BJ (cell line): ENCODE measurements around the gene TBX15. TPM values are rescaled to one million over a fixed set of nuclear protein-coding genes. Genes with fewer than 3 reads are reported as not detected.

ENCODE experiments used
- CTCF ChIA-PET: fragments of 350-600 bp; formaldehyde crosslinking; extraction: SDS; loops from one replicate; lab custom pipeline; 2021; ENCODE audit warnings: antibody characterized with exemption, inconsistent platforms; lab: Yijun Ruan, JAX
- POLR2A ChIA-PET: fragments of 300-600 bp; sonication (Branson Sonifier 250); formaldehyde crosslinking; extraction: SDS; loops from one replicate; lab custom pipeline; 2021; ENCODE audit warnings: antibody characterized with exemption; lab: Charles Lee
- DNase-seq: peaks from one replicate; pipeline ENCODE4 v3.0.0-alpha.2; 2011; ENCODE audit warnings: low read depth
- H3K27me3 ChIP-seq: 2 replicates; pipeline ENCODE4 v1.6.0; 2011; ENCODE audit warnings: low read length; ENCODE audit not compliant: control insufficient read depth, insufficient read depth
- H3K36me3 ChIP-seq: 2 replicates; pipeline ENCODE4 v1.5.1; 2011; ENCODE audit warnings: low read length; ENCODE audit not compliant: control insufficient read depth, insufficient read depth
- H3K4me3 ChIP-seq: 2 replicates; pipeline ENCODE4 v1.5.1; 2011; ENCODE audit warnings: low read depth, mild to moderate bottlenecking, control low read depth, low read length
- polyA plus RNA-seq: library from polyadenylated mRNA; depleted of rRNA; stranded (reverse); fragments of >200 nt; gene quantifications from 2 replicates; pipeline ENCODE4 v1.2.3, GENCODE V29; 2011
- TF ChIP-seq, protein P1 (sequence below): IDR thresholded peaks from 2 replicates; pipeline ENCODE4 v1.5.1; 2011; ENCODE audit warnings: low read depth, mild to moderate bottlenecking, control low read depth, inconsistent platforms, low read length, moderate library complexity; ENCODE audit not compliant: insufficient read depth

TBX15 gene
- polyA plus RNA-seq, 1 experiment, result 14.8 TPM

DNA sequence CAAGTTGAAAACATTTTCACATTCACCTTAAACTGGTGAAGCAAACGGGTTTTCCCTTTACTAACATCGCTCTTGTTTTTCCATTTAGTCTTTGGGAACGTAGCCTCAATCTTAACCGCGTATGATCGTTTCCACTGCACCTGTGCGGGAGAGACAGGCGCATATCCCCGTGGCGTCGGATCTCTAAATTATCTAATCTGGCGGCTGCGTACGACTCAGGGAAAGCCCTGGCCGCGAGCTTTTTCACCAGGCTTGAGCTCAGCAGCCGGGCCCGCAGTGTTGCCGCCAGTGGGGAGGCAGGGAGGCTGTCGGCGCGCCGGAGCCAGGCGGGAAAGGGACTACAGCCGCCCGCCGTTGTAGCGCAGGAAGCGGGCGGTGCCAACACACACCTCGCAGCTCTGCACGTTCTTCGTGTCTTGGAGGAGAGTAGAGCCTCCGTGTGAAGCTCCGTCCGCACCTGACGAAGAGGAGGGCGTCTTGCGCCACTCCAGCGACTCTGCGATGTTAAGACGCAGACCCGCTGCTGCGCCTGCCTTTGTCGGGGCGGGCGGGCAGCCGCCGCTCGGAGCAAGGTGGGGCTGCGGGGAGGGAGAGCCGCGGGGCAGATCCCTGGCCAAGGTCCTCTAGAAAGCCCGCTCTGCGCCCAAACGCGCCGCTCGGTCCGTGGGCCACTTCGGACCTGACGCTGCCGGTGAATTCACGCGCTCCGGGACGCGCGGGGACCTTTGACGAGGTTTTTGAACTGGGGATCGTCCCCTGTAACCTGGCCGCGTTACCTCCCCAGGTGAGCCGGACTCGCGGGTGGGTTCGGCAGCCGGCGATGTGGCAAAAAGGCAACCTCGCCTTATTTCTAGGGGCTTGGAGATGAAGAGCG is 18.5 kb upstream of the TBX15 start:
- ChIA-PET POLR2A (no interaction called here), CTCF (interaction anchor here (1.0 kb wide), 1 partner anchor 26 kb away, joined by 3 read pairs; no protein-coding TSS in a partner anchor)
- peaks cover 3% of the 10 kb centered on the region; the same call in 1 of the 2 replicates for H3K27me3 ChIP-seq
- no peak for DNase-seq
- H3K36me3 ChIP-seq, result no peaks in the 10 kb centered on the region
- no peak overlapping the region for H3K4me3 ChIP-seq
- TF ChIP-seq, protein P1, sequence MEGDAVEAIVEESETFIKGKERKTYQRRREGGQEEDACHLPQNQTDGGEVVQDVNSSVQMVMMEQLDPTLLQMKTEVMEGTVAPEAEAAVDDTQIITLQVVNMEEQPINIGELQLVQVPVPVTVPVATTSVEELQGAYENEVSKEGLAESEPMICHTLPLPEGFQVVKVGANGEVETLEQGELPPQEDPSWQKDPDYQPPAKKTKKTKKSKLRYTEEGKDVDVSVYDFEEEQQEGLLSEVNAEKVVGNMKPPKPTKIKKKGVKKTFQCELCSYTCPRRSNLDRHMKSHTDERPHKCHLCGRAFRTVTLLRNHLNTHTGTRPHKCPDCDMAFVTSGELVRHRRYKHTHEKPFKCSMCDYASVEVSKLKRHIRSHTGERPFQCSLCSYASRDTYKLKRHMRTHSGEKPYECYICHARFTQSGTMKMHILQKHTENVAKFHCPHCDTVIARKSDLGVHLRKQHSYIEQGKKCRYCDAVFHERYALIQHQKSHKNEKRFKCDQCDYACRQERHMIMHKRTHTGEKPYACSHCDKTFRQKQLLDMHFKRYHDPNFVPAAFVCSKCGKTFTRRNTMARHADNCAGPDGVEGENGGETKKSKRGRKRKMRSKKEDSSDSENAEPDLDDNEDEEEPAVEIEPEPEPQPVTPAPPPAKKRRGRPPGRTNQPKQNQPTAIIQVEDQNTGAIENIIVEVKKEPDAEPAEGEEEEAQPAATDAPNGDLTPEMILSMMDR, result no peak

DNA sequence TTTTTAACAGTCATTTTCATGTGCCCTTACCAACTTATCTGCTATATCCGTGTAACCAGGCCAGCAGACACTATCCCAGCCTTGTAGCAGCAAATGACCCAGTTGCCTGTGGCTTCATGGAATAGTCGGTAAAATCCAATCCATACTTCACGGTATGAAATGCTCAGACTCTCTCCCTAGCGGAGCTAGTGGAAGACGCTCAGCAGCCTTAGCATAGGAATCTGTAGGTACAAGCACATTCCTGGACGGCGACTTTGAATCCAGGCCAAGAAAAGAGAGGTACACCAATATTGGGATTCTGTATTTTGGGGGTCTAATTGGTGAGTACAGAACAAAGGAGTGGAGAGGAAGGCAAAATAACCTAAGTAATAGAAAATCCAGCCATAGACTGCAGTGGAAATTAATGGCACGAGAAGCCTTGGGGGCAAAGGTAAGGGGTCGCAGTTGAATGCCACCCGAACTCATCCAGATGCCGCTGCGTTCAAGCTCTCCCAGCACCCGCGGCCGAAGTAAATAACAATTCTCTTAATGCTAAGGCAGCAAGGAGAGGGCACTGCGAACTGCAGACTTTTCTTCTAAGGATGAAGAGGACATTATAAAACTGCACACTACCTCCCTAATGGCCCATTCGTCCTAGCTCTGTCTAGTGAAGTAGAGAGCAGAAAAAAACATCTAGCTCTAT is 17.7 kb upstream of the TBX15 start:
- POLR2A ChIA-PET, result no interaction called here
- DNase-seq, result no peak
- Histone ChIP-seq H3K27me3 (peaks cover 3% of the 10 kb centered on the region), H3K4me3 (no peak overlapping the region), H3K36me3 (no peaks in the 10 kb centered on the region)
- TF ChIP-seq, protein P1, result no peak
- CTCF ChIA-PET, result interaction anchor here (1.0 kb wide), 1 partner anchor 27 kb away, joined by 3 read pairs; no protein-coding TSS in a partner anchor

DNA sequence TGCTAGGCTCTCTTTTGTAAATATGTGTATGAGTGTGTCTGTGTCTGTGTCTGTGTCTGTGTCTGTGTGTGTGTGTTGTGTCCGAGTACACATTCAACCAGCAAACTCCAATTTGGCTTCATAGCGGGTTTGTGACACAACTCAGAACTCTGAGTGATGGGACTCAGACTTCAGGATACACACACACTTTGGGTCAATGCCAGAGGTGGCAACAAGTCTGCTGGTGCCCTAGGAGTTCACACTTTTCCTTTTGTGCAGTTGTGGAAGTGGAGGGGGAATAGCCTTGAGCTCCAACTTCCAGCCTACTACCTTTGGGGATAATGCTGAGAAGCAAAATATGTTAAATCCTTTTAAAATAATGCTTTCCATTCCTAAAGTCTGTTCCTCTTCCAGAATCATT is 16.6 kb upstream of the TBX15 start:
- no peak overlapping the region for H3K4me3 ChIP-seq
- CTCF ChIA-PET, result no interaction called here
- no peak for DNase-seq
- no peaks in the 10 kb centered on the region for H3K36me3 ChIP-seq
- POLR2A ChIA-PET, result no interaction called here
- TF ChIP-seq, protein P1, result no peak
- peaks cover 6% of the 10 kb centered on the region for H3K27me3 ChIP-seq

DNA sequence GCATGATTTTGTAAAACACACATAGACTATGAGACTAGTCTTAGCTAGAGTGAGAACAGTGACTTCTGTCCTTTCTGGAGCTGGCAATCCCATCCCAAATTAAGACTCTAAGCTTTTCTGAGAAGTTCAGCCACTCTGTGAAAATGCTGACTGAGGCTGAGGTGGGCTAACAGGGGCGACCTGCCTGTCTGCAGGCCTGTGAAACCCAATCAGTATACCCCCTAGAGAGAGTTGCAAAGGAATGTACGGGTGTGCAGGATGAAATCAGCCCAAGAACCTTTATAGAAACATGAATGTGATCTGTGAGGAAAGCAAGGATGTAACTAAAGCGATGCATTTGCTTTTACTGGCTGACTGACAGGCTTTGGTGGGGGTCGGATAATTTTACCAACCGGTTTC is 16.0 kb upstream of the TBX15 start:
- DNase-seq, result no peak
- ChIA-PET POLR2A (no interaction called here), CTCF (no interaction called here)
- no peak overlapping the region for H3K4me3 ChIP-seq
- TF ChIP-seq, protein P1, result no peak
- peaks cover 6% of the 10 kb centered on the region for H3K27me3 ChIP-seq
- no peaks in the 10 kb centered on the region for H3K36me3 ChIP-seq
